ENCODE measurements around the gene DMRTA1. TPM values are rescaled to one million over a fixed set of nuclear protein-coding genes. Genes with fewer than 3 reads are reported as not detected.

DMRTA1 gene
- total and polyA plus RNA-seq, 2 experiments from 2014 or later, result 0.11 TPM; not detected in 1

DNA sequence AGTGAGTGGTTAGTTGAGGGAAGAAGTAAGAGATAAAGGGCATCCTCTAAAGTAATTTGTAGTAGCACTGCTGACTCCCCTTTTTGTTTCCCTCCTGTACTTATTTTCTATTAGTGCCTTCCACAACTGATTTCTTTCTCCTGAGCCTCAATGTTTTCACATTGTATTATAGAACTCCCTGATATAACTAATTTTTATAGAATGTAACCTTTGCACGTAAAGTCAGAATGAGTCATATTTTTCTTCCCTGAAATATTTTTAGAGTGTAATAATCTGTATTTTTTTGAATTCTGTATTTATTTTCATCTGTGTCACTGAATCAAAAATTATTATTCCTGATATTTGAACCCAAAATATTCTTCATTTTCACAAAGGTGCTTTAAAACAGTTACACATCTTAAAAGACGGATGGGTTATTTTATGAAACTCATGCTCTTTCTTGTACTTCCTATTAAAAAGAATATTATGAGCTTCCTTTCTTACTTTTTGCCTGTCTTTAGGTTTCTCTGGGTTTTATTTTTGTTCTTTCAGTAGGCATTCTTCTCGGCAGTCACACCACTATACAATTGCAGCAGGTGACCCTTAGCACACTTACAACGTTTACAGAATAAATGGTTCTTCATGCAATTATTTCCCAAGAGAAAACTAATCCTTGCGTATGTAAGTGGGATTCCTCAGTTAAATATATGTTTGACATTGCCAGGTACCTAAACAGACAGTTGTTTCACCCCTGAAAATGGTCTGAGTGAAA is 30.5 kb upstream of the DMRTA1 start:
- Histone ChIP-seq H3K27ac (no peak overlapping the region), H3K36me3 (ENCODE audit: low read depth) (no peaks in the 10 kb centered on the region), H3K9ac (no peak overlapping the region), H3F3A (ENCODE audit: insufficient read depth) (no peaks in the 10 kb centered on the region), H3K79me2 (ENCODE audit: insufficient read depth) (no peaks in the 10 kb centered on the region), H3K9me2 (ENCODE audit: insufficient read depth) (no peaks in the 10 kb centered on the region), H3K9me3 (ENCODE audit: low read depth) (no peaks in the 10 kb centered on the region), H3K4me2 (ENCODE audit: unreplicated experiment) (no peak overlapping the region), H3K4me1 (ENCODE audit: insufficient read depth) (no peaks in the 10 kb centered on the region), H3K27me3 (replicated peaks; ENCODE audit: insufficient read depth) (no peaks in the 10 kb centered on the region), H2AFZ (no peak overlapping the region), H3K4me3 (no peak overlapping the region), H4K20me1 (ENCODE audit: insufficient read depth) (no peaks in the 10 kb centered on the region)
- in situ Hi-C loops (cut with MboI), result no loop called here
- DNase-seq, result no peak
- TF ChIP-seq EZH2phosphoT487 (IDR thresholded peaks at IDR 0.05; ENCODE audit: insufficient read depth, low read depth), result no peak
- TF ChIP-seq EZH2 (IDR thresholded peaks at IDR 0.05; ENCODE audit: insufficient read depth, poor library complexity, severe bottlenecking), result no peak
- WGBS, 2 experiments (ENCODE audit: low coverage in 1 of 2, low lambda C conversion rate in 2 of 2, missing lambda C conversion rate in 2 of 2), result 60 to 67% methylated on average over 5 of the region's 5 CpGs

DNA sequence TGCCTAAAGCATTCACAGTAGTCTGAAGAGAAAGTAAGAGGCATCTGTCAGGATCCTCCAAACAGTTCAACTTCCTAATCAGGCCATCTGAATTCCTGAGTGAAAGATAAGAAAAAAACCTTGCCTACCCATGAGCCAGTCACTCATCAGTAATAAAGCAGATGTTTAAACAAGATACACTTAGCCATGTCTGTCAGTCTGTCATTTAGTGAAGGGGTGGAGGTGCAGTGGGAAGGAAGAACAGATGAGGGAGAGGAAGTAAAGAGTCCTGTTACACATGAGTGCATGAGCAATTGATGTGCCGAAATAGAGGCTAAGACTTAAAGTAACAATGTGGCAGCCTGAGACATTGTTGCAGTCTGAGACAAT is 29.9 kb upstream of the DMRTA1 start:
- H3K27me3 ChIP-seq (replicated peaks; ENCODE audit: insufficient read depth), result no peaks in the 10 kb centered on the region
- no peaks in the 10 kb centered on the region for H3K79me2 ChIP-seq (ENCODE audit: insufficient read depth)
- WGBS, 2 experiments (ENCODE audit: low coverage in 1 of 2, low lambda C conversion rate in 2 of 2, missing lambda C conversion rate in 2 of 2), result 4 to 6% methylated on average over 1 of the region's 1 CpG
- H3K27ac ChIP-seq, result no peak overlapping the region
- in situ Hi-C loops (cut with MboI), result no loop called here
- DNase-seq, result peak; percentile 3
- no peak overlapping the region for H3K9ac ChIP-seq
- H3K36me3 ChIP-seq (ENCODE audit: low read depth), result no peaks in the 10 kb centered on the region
- H3K4me3 ChIP-seq, result no peak overlapping the region
- no peak overlapping the region for H2AFZ ChIP-seq
- TF ChIP-seq EZH2phosphoT487 (IDR thresholded peaks at IDR 0.05; ENCODE audit: insufficient read depth, low read depth) (no peak), EZH2 (IDR thresholded peaks at IDR 0.05; ENCODE audit: insufficient read depth, poor library complexity, severe bottlenecking) (no peak)
- no peaks in the 10 kb centered on the region for H3K4me1 ChIP-seq (ENCODE audit: insufficient read depth)
- H3K9me3 ChIP-seq (ENCODE audit: low read depth), result no peaks in the 10 kb centered on the region
- H3K4me2 ChIP-seq (ENCODE audit: unreplicated experiment), result no peak overlapping the region
- no peaks in the 10 kb centered on the region for H3F3A ChIP-seq (ENCODE audit: insufficient read depth)
- no peaks in the 10 kb centered on the region for H3K9me2 ChIP-seq (ENCODE audit: insufficient read depth)
- no peaks in the 10 kb centered on the region for H4K20me1 ChIP-seq (ENCODE audit: insufficient read depth)

DNA sequence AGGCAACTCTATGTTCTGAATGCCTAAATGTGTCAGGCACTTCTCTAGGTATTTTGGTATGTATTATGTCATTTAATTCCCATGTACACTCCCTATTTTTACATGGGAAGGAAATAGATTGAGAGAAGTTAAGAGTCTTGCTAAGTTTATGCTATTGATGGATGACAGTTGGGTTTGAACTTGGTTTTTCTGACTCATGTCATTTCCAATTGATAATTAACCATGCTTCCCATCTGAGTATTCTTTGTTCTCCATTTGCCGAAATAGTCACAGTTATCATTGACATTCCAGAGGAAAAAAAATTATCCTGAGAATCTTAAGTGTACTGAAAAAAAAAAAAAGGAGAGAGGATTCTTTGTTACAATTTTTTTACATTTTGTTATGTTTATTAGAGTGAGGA is 23.1 kb upstream of the DMRTA1 start:
- H4K20me1 ChIP-seq (ENCODE audit: insufficient read depth), result no peaks in the 10 kb centered on the region
- no peak for DNase-seq
- H3F3A ChIP-seq (ENCODE audit: insufficient read depth), result no peaks in the 10 kb centered on the region
- no peaks in the 10 kb centered on the region for H3K27me3 ChIP-seq (replicated peaks; ENCODE audit: insufficient read depth)
- H3K79me2 ChIP-seq (ENCODE audit: insufficient read depth), result no peaks in the 10 kb centered on the region
- H3K9ac ChIP-seq, result no peak overlapping the region
- in situ Hi-C loops (cut with MboI), result no loop called here
- 63 to 65% methylated on average over 1 of the region's 1 CpG for WGBS, 2 experiments (ENCODE audit: low coverage in 1 of 2, low lambda C conversion rate in 2 of 2, missing lambda C conversion rate in 2 of 2)
- no peak overlapping the region for H3K4me3 ChIP-seq
- no peaks in the 10 kb centered on the region for H3K9me3 ChIP-seq (ENCODE audit: low read depth)
- TF ChIP-seq EZH2phosphoT487 (IDR thresholded peaks at IDR 0.05; ENCODE audit: insufficient read depth, low read depth) (no peak), EZH2 (IDR thresholded peaks at IDR 0.05; ENCODE audit: insufficient read depth, poor library complexity, severe bottlenecking) (no peak)
- no peak overlapping the region for H3K27ac ChIP-seq
- H3K4me1 ChIP-seq (ENCODE audit: insufficient read depth), result no peaks in the 10 kb centered on the region
- no peaks in the 10 kb centered on the region for H3K36me3 ChIP-seq (ENCODE audit: low read depth)
- no peak overlapping the region for H3K4me2 ChIP-seq (ENCODE audit: unreplicated experiment)
- no peaks in the 10 kb centered on the region for H3K9me2 ChIP-seq (ENCODE audit: insufficient read depth)
- no peak overlapping the region for H2AFZ ChIP-seq

DNA sequence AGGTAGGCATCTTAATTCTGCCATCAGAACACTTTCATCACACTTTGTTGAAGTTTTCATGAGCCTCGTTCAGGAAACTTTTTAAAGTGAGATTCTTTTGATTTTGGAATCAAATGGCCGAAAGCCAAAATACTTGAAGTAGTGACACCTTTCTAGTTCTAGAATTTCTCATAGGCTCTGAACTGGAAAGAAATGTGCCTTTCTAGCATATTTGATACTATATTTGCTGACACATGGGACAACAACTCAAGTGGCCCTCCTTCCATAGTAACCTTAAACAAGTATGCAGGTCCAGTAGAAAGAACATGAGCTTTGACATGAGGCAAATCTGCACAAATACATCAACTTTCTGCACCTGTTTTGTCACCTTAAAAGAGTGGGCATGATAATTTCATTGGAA is 22.0 kb upstream of the DMRTA1 start:
- Histone ChIP-seq H3K27me3 (replicated peaks; ENCODE audit: insufficient read depth) (0 out of 2 replicates have a peak, but pooled peaks cover 3% of the 10 kb centered on the region), H4K20me1 (ENCODE audit: insufficient read depth) (no peaks in the 10 kb centered on the region), H3K4me1 (ENCODE audit: insufficient read depth) (no peaks in the 10 kb centered on the region), H3K79me2 (ENCODE audit: insufficient read depth) (no peaks in the 10 kb centered on the region), H3F3A (ENCODE audit: insufficient read depth) (no peaks in the 10 kb centered on the region), H3K9me3 (ENCODE audit: low read depth) (no peaks in the 10 kb centered on the region), H3K36me3 (ENCODE audit: low read depth) (no peaks in the 10 kb centered on the region), H3K27ac (no peak overlapping the region), H3K9me2 (ENCODE audit: insufficient read depth) (no peaks in the 10 kb centered on the region), H2AFZ (no peak overlapping the region), H3K4me3 (no peak overlapping the region), H3K9ac (no peak overlapping the region), H3K4me2 (ENCODE audit: unreplicated experiment) (no peak overlapping the region)
- DNase-seq, result no peak
- in situ Hi-C loops (cut with MboI), result no loop called here
- no peak for TF ChIP-seq EZH2phosphoT487 (IDR thresholded peaks at IDR 0.05; ENCODE audit: insufficient read depth, low read depth)
- no peak for TF ChIP-seq EZH2 (IDR thresholded peaks at IDR 0.05; ENCODE audit: insufficient read depth, poor library complexity, severe bottlenecking)
- 40 to 42% methylated on average over 2 of the region's 2 CpGs for WGBS, 2 experiments (ENCODE audit: low coverage in 1 of 2, low lambda C conversion rate in 2 of 2, missing lambda C conversion rate in 2 of 2)
